ENCODE results near the gene DRAXIN. TPM values are rescaled to one million over a fixed set of nuclear protein-coding genes. Genes with fewer than 3 reads are reported as not detected.

The DRAXIN gene
- total RNA-seq, 5 donors from 2014 or later (not counting 1 experiment from before 2014, with no cell fraction given) = 0.18 to 2.0 (median 0.23) TPM

DNA sequence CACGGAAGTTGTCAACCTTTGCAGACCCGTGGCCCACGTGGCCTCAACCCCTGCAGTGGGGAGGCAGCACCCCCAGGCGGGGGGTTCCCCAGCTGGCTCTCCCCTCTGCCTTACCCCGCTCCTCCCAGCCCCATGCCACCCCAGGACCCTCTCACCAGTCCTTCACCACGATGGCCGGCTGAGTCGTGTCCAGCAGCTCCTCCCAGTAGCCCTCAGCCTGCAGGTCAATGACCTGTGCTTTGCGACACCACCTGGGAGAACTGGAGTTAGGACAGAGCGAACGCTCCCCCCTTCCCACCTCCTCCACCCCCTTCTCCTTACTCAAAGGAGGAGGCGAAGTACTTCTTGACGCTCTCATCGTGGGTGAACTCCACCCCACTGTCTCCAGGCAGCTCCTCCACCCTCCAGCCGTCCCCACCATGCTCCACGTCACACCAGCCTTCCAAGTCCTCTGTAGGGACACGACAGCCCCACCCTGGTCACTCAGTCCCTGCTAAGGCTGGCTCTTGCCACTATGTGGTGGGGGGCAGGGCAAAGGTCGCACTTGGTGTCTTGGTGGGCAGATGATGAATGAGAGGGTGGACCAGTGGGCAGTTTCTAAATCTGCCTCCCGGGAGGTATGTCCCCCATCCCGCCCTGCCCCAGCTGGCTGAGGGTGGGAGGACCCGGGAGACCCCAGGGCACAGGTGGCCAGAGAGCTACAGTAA, 41.7 kb upstream of the DRAXIN start:
- peak overlapping the region; percentile 28 to 54 for H3K27ac Mint-ChIP-seq
- peak overlapping the region; percentile 32 to 39 for H3K4me3 ChIP-seq (ENCODE audit: control insufficient read depth in 1 of 2, extremely low read depth in 1 of 2, low read length in 1 of 2)
- ATAC-seq (replicated peaks in 1 of 4) (no peak), DNase-seq (no peak)
- CTCF ChIA-PET = interaction anchor here (0.7 to 5.6 kb wide), 7 partner anchors 14 to 408 kb away, joined by 3 to 56 read pairs (median 4); partner anchors contain the start of genes AGTRAP (in 1 of the 2) and FBXO6 (in 1 of the 2)
- no peaks in the 10 kb centered on the region for H3K9me3 Mint-ChIP-seq
- H3K4me1 ChIP-seq (ENCODE audit: control insufficient read depth in 1 of 2, extremely low read depth in 1 of 2, insufficient read depth in 2 of 2, low read length in 2 of 2) = peaks cover 2 to 42% of the 10 kb centered on the region in 2 experiments
- H3K27me3 ChIP-seq (replicated peaks in 1 of 2; ENCODE audit: control insufficient read depth in 2 of 2, extremely low read depth in 1 of 2, insufficient read depth in 2 of 2, low read length in 1 of 2) = peaks cover 0 to 9% of the 10 kb centered on the region in 2 experiments
- H3K27ac ChIP-seq (ENCODE audit: low read length) = peak overlapping the region; percentile 51
- H3K27me3 Mint-ChIP-seq = no peaks in the 10 kb centered on the region
- POLR2A ChIA-PET = interaction anchor here in 1 of 2 donors (0.6 kb wide), 1 partner anchor 1435 kb away, joined by 4 read pairs; no protein-coding TSS in a partner anchor
- peaks cover 23 to 36% (median 29%) of the 10 kb centered on the region in 3 donors for H3K4me1 Mint-ChIP-seq
- 59% methylated on average over 12 of the region's 21 CpGs for WGBS (ENCODE audit: insufficient coverage)
- H3K36me3 ChIP-seq (ENCODE audit: control insufficient read depth in 2 of 2, extremely low read depth in 1 of 2, insufficient read depth in 1 of 2, low read length in 1 of 2) = no peaks in the 10 kb centered on the region
- peak overlapping the region; percentile 21 to 84 (median 46) for H3K4me3 Mint-ChIP-seq
- no peaks in the 10 kb centered on the region for H3K9me3 ChIP-seq
- H3K36me3 Mint-ChIP-seq = no peaks in the 10 kb centered on the region

DNA sequence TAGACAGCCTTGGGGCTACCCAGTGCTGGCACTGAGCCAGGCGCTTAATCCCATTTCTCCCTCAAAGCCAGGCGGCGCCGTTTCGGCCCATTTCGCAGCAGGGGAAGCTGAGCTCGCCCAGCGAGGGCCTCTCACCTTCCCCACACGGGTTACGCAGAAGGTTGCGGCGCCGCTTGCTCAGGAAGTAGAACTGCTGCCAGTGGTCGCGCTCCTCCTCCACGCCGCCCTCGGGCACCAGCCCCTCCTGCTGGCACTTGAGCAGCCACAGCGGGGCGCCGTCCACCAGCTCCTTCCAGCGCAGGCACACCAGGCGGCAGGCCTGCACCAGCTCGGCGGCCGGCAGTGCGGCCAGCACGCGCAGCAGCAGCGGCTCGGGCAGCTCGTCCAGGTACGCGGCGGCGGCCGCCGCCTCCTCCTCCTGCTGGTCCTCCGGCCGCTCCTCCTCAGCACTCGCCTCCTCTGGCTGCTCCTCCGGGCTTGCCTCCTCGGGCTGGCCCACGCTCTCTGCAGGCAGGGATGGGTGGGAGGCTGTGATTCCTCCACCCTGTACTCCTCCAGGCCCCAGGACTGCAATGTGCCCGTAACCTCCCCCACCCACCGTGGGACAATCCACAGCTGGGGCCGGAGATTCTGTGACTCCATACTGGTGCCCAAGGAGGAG, 41.0 kb upstream of the DRAXIN start:
- H3K36me3 Mint-ChIP-seq = no peaks in the 10 kb centered on the region
- ATAC-seq (replicated peaks in 1 of 4) (peak; percentile 56 to 71 (median 63)), DNase-seq (peak; percentile 45 to 89 (median 77))
- no peaks in the 10 kb centered on the region for H3K9me3 ChIP-seq
- no peaks in the 10 kb centered on the region for H3K27me3 Mint-ChIP-seq
- POLR2A ChIA-PET = interaction anchor here (0.6 kb wide), 2 partner anchors 34 to 1435 kb away, joined by 3 to 4 read pairs; no protein-coding TSS in a partner anchor
- 5% methylated on average over 39 of the region's 47 CpGs for WGBS (ENCODE audit: insufficient coverage)
- H3K27ac ChIP-seq (ENCODE audit: low read length) = peak overlapping the region; percentile 51
- no peaks in the 10 kb centered on the region for H3K9me3 Mint-ChIP-seq
- H3K4me1 Mint-ChIP-seq = peaks cover 24 to 38% (median 32%) of the 10 kb centered on the region in 3 donors
- no peaks in the 10 kb centered on the region for H3K36me3 ChIP-seq (ENCODE audit: control insufficient read depth in 2 of 2, extremely low read depth in 1 of 2, insufficient read depth in 1 of 2, low read length in 1 of 2)
- peak overlapping the region; percentile 78 to 86 for H3K27ac Mint-ChIP-seq
- CTCF ChIA-PET = interaction anchor here (0.7 to 5.6 kb wide), 9 partner anchors 14 to 409 kb away, joined by 3 to 56 read pairs (median 4); partner anchors contain the start of genes AGTRAP (in 1 of the 2) and FBXO6 (in 1 of the 2)
- H3K27me3 ChIP-seq (replicated peaks in 1 of 2; ENCODE audit: control insufficient read depth in 2 of 2, extremely low read depth in 1 of 2, insufficient read depth in 2 of 2, low read length in 1 of 2) = peaks cover 0 to 9% of the 10 kb centered on the region in 2 experiments
- peaks cover 4 to 47% of the 10 kb centered on the region in 2 experiments for H3K4me1 ChIP-seq (ENCODE audit: control insufficient read depth in 1 of 2, extremely low read depth in 1 of 2, insufficient read depth in 2 of 2, low read length in 2 of 2)
- peak overlapping the region; percentile 71 to 84 (median 80) for H3K4me3 Mint-ChIP-seq
- H3K4me3 ChIP-seq (ENCODE audit: control insufficient read depth in 1 of 2, extremely low read depth in 1 of 2, low read length in 1 of 2) = peak overlapping the region; percentile 32 to 39

DNA sequence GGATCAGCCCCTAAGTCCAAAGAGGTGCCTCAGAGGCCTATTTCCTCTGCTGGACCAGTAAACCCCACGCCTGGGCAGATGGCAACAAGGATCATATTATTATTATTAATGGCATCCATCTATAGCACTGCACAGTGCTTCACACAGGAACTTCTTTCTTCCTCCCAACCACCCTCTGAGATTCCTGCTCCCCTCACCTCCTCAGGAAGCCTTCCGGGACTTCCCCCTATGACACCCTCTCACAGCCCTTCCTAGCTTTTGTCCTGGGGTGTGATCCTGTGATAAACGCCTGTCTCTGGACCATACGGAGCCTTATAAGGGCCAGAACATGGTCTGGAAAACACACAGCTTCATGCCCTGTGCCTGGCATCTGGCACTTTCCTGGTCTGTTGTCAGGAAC, 40.5 kb upstream of the DRAXIN start:
- Mint-ChIP-seq H3K9me3 (no peaks in the 10 kb centered on the region), H3K4me1 (peaks cover 29 to 44% (median 37%) of the 10 kb centered on the region in 3 donors), H3K27me3 (no peaks in the 10 kb centered on the region), H3K4me3 (peak overlapping the region; percentile 71 to 84 (median 80)), H3K27ac (peak overlapping the region; percentile 78 to 86), H3K36me3 (no peaks in the 10 kb centered on the region)
- no peak for DNase-seq
- Histone ChIP-seq H3K27ac (ENCODE audit: low read length) (no peak overlapping the region), H3K36me3 (ENCODE audit: control insufficient read depth in 2 of 2, extremely low read depth in 1 of 2, insufficient read depth in 1 of 2, low read length in 1 of 2) (no peaks in the 10 kb centered on the region), H3K4me1 (ENCODE audit: control insufficient read depth in 1 of 2, extremely low read depth in 1 of 2, insufficient read depth in 2 of 2, low read length in 2 of 2) (peaks cover 9 to 52% of the 10 kb centered on the region in 2 experiments), H3K27me3 (replicated peaks in 1 of 2; ENCODE audit: control insufficient read depth in 2 of 2, extremely low read depth in 1 of 2, insufficient read depth in 2 of 2, low read length in 1 of 2) (peaks cover 0 to 9% of the 10 kb centered on the region in 2 experiments), H3K4me3 (ENCODE audit: control insufficient read depth in 1 of 2, extremely low read depth in 1 of 2, low read length in 1 of 2) (peak overlapping the region in 1 of 2 donors; percentile 23), H3K9me3 (no peaks in the 10 kb centered on the region)
- ChIA-PET CTCF (interaction anchor here (0.9 to 5.6 kb wide), 6 partner anchors 13 to 410 kb away, joined by 3 to 56 read pairs (median 6); partner anchors contain the start of genes AGTRAP (in 1 of the 2) and FBXO6 (in 1 of the 2)), POLR2A (interaction anchor here in 1 of 2 donors (0.6 kb wide), 1 partner anchor 34 kb away, joined by 3 read pairs; no protein-coding TSS in a partner anchor)
- 92% methylated on average over 3 of the region's 4 CpGs for WGBS (ENCODE audit: insufficient coverage)
- no peak for ATAC-seq (replicated peaks in 1 of 4)

DNA sequence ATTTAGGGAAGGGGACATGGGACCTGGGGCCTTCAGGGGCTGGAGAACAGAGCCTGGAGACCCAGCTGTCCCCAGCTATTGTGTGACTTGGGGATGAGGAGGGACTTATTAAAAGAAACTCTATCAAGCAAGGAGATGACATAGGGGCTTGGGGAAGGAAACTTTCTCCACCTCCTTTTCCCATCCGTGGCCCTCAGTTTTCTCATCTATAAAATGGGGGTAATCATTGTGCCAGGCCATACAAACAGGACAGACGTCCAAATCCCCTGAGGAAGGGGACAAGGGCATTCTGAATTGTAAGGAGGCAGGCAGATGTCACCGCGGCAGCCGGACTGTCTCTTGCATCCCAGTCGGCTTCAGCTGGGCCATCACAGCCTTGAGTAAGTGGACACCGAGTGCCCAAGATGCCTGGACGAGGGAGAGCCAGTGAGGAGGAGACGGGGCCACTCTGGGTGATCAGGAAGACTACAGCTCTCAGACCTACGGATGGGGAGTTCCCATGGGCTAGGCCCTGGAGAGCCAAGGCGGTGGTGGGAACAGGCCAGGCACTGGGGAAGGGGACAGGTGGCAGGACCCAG, 39.2 kb upstream of the DRAXIN start:
- Mint-ChIP-seq H3K36me3 (no peaks in the 10 kb centered on the region), H3K9me3 (no peaks in the 10 kb centered on the region), H3K4me3 (peak overlapping the region; percentile 39 to 84 (median 39)), H3K27me3 (no peaks in the 10 kb centered on the region), H3K4me1 (peaks cover 30 to 47% (median 39%) of the 10 kb centered on the region in 3 donors), H3K27ac (peak overlapping the region in 1 of 2 donors; percentile 28)
- Histone ChIP-seq H3K36me3 (ENCODE audit: control insufficient read depth in 2 of 2, extremely low read depth in 1 of 2, insufficient read depth in 1 of 2, low read length in 1 of 2) (peaks cover 0 to 7% of the 10 kb centered on the region in 2 donors), H3K9me3 (no peaks in the 10 kb centered on the region), H3K27ac (ENCODE audit: low read length) (no peak overlapping the region), H3K4me1 (ENCODE audit: control insufficient read depth in 1 of 2, extremely low read depth in 1 of 2, insufficient read depth in 2 of 2, low read length in 2 of 2) (peaks cover 10 to 55% of the 10 kb centered on the region in 2 experiments), H3K4me3 (ENCODE audit: control insufficient read depth in 1 of 2, extremely low read depth in 1 of 2, low read length in 1 of 2) (no peak overlapping the region), H3K27me3 (replicated peaks in 1 of 2; ENCODE audit: control insufficient read depth in 2 of 2, extremely low read depth in 1 of 2, insufficient read depth in 2 of 2, low read length in 1 of 2) (peaks cover 0 to 9% of the 10 kb centered on the region in 2 experiments)
- ChIA-PET CTCF (interaction anchor here (0.6 to 5.6 kb wide), 3 partner anchors 24 to 71 kb away, joined by 3 to 56 read pairs (median 5); no protein-coding TSS in a partner anchor), POLR2A (no interaction called here)
- ATAC-seq (replicated peaks in 1 of 4) (no peak), DNase-seq (no peak)
- WGBS (ENCODE audit: insufficient coverage) = 100% methylated on average over 9 of the region's 11 CpGs

DNA sequence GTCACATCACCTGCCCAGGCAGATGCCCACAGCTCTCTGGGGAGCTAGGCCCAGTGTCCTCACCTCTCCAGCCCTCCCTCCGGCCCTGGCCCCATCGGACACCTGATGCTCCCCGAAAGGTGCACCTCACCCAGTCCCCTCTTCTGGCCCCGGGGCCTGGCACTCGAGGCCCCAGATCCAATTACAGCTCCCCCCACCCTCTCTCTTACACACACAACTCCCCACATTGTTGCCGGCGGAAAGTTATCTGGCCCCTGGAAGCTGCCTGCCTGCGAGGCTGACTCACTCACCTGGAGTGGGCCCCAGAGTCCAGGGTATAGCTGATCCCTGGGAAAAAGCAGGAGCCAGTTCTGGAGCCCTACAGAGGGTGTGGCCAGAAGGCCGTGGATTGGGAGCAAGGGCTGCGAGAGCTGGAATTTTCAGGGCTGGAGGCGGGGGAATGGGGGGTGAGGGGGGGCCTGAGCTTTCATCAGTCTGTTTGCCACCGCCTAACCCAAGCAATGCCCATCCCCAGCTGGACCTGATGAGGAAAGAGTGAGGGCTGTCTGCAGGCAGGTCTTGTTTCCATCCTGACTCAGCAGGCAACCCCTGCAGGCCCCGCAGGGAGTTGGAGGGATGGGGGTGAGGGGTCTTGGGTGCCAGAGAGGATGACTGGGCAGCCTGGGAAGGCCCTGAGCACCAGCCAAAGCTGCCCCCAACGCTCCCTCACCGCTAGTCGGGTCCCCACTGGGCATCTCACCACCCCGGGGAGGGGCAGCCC, 38.2 kb upstream of the DRAXIN start:
- peak overlapping the region in 1 of 2 donors; percentile 55 for H3K27ac Mint-ChIP-seq
- H3K9me3 Mint-ChIP-seq = no peaks in the 10 kb centered on the region
- ChIA-PET POLR2A (interaction anchor here in 1 of 2 donors (0.6 kb wide), 1 partner anchor 496 kb away, joined by 4 read pairs; no protein-coding TSS in a partner anchor), CTCF (interaction anchor here (0.6 to 5.6 kb wide), 3 partner anchors 23 to 66 kb away, joined by 3 to 56 read pairs (median 3); no protein-coding TSS in a partner anchor)
- Histone ChIP-seq H3K36me3 (ENCODE audit: control insufficient read depth in 2 of 2, extremely low read depth in 1 of 2, insufficient read depth in 1 of 2, low read length in 1 of 2) (peaks cover 0 to 8% of the 10 kb centered on the region in 2 donors), H3K4me3 (ENCODE audit: control insufficient read depth in 1 of 2, extremely low read depth in 1 of 2, low read length in 1 of 2) (no peak overlapping the region), H3K4me1 (ENCODE audit: control insufficient read depth in 1 of 2, extremely low read depth in 1 of 2, insufficient read depth in 2 of 2, low read length in 2 of 2) (peaks cover 10 to 55% of the 10 kb centered on the region in 2 experiments), H3K27me3 (replicated peaks in 1 of 2; ENCODE audit: control insufficient read depth in 2 of 2, extremely low read depth in 1 of 2, insufficient read depth in 2 of 2, low read length in 1 of 2) (peaks cover 0 to 9% of the 10 kb centered on the region in 2 experiments), H3K9me3 (no peaks in the 10 kb centered on the region), H3K27ac (ENCODE audit: low read length) (no peak overlapping the region)
- peak overlapping the region; percentile 59 to 75 (median 62) for H3K4me3 Mint-ChIP-seq
- no peak for ATAC-seq (replicated peaks in 1 of 4)
- DNase-seq = no peak
- WGBS (ENCODE audit: insufficient coverage) = 87% methylated on average over 12 of the region's 17 CpGs
- H3K36me3 Mint-ChIP-seq = no peaks in the 10 kb centered on the region
- peaks cover 30 to 47% (median 42%) of the 10 kb centered on the region in 3 donors for H3K4me1 Mint-ChIP-seq
- no peaks in the 10 kb centered on the region for H3K27me3 Mint-ChIP-seq
